Measurements from ENCODE around the gene LIPH. TPM values are rescaled to one million over a fixed set of nuclear protein-coding genes. Genes with fewer than 3 reads are reported as not detected.

Gene LIPH
- total RNA-seq, 1 donor from 2014 or later = not detected

GRCh38 chr3:185490241-185490640 lies 62.1 kb downstream of the LIPH start:
- Mint-ChIP-seq H3K9me3 (no peaks in the 10 kb centered on the region), H3K4me1 (no peaks in the 10 kb centered on the region), H3K36me3 (ENCODE audit: low read depth) (peaks cover 8% of the 10 kb centered on the region), H3K27me3 (ENCODE audit: low read depth) (no peaks in the 10 kb centered on the region), H3K4me3 (no peak overlapping the region), H3K27ac (ENCODE audit: unreplicated experiment) (no peak overlapping the region)
- no peak for TF ChIP-seq CTCF (conservative IDR thresholded peaks at IDR 0.05)
- DNase-seq (ENCODE audit: low read depth, low spot score) = no peak

- Mint-ChIP-seq H3K4me1 (no peaks in the 10 kb centered on the region), H3K27me3 (ENCODE audit: low read depth) (no peaks in the 10 kb centered on the region), H3K27ac (ENCODE audit: unreplicated experiment) (no peak overlapping the region), H3K36me3 (ENCODE audit: low read depth) (peaks cover 8% of the 10 kb centered on the region), H3K9me3 (no peaks in the 10 kb centered on the region), H3K4me3 (no peak overlapping the region)
- DNase-seq (ENCODE audit: low read depth, low spot score) = no peak
- no peak for TF ChIP-seq CTCF (conservative IDR thresholded peaks at IDR 0.05)
These were observed 62.9 kb downstream of the LIPH start for GRCh38 chr3:185489462-185489861.

- H3K27me3 Mint-ChIP-seq (ENCODE audit: low read depth) = no peaks in the 10 kb centered on the region
- H3K36me3 Mint-ChIP-seq (ENCODE audit: low read depth) = peaks cover 8% of the 10 kb centered on the region
- H3K4me1 Mint-ChIP-seq = no peaks in the 10 kb centered on the region
- no peak overlapping the region for H3K4me3 Mint-ChIP-seq
- TF ChIP-seq CTCF (conservative IDR thresholded peaks at IDR 0.05) = no peak
- H3K27ac Mint-ChIP-seq (ENCODE audit: unreplicated experiment) = no peak overlapping the region
- no peak for DNase-seq (ENCODE audit: low read depth, low spot score)
- no peaks in the 10 kb centered on the region for H3K9me3 Mint-ChIP-seq
These were observed 63.9 kb downstream of the LIPH start for GRCh38 chr3:185488465-185488864.

- H3K4me3 Mint-ChIP-seq = no peak overlapping the region
- no peaks in the 10 kb centered on the region for H3K27me3 Mint-ChIP-seq (ENCODE audit: low read depth)
- no peaks in the 10 kb centered on the region for H3K4me1 Mint-ChIP-seq
- H3K36me3 Mint-ChIP-seq (ENCODE audit: low read depth) = peaks cover 11% of the 10 kb centered on the region
- no peaks in the 10 kb centered on the region for H3K9me3 Mint-ChIP-seq
- DNase-seq (ENCODE audit: low read depth, low spot score) = no peak
- no peak overlapping the region for H3K27ac Mint-ChIP-seq (ENCODE audit: unreplicated experiment)
- no peak for TF ChIP-seq CTCF (conservative IDR thresholded peaks at IDR 0.05)
These were observed 66.0 kb downstream of the LIPH start for GRCh38 chr3:185486394-185486793.

- Mint-ChIP-seq H3K4me3 (no peak overlapping the region), H3K9me3 (no peaks in the 10 kb centered on the region), H3K27me3 (ENCODE audit: low read depth) (no peaks in the 10 kb centered on the region), H3K36me3 (ENCODE audit: low read depth) (peaks cover 13% of the 10 kb centered on the region), H3K4me1 (no peaks in the 10 kb centered on the region), H3K27ac (ENCODE audit: unreplicated experiment) (no peak overlapping the region)
- no peak for TF ChIP-seq CTCF (conservative IDR thresholded peaks at IDR 0.05)
- no peak for DNase-seq (ENCODE audit: low read depth, low spot score)
These were observed 68.1 kb downstream of the LIPH start for GRCh38 chr3:185484296-185484695.

Data from neural crest cell (in vitro differentiated cells).